Transverse colon (tissue), 4 donors: ENCODE results near the gene CPNE1.

Experiments used
- CTCF ChIP-seq, 5 experiments: fragments of 200-600 bp in 3 of 5; fragments of 450-650 bp in 2 of 5; sonication (generic) in 3 of 5; IDR thresholded peaks; 1 replicate in 2 of 5; 2 replicates in 3 of 5; pipeline ENCODE4 v1.5.1; 2016 to 2017; ENCODE audit warnings: antibody characterized with exemption in 5 of 5, inconsistent platforms in 3 of 5, mild to moderate bottlenecking in 2 of 5, moderate library complexity in 1 of 5
- POLR2AphosphoS5 ChIP-seq, 3 donors: sonication (generic); formaldehyde crosslinking; IDR thresholded peaks; one replicate each; pipeline ENCODE4 v1.6.1; 2016; ENCODE audit warnings: antibody characterized with exemption in 3 of 3

DNA sequence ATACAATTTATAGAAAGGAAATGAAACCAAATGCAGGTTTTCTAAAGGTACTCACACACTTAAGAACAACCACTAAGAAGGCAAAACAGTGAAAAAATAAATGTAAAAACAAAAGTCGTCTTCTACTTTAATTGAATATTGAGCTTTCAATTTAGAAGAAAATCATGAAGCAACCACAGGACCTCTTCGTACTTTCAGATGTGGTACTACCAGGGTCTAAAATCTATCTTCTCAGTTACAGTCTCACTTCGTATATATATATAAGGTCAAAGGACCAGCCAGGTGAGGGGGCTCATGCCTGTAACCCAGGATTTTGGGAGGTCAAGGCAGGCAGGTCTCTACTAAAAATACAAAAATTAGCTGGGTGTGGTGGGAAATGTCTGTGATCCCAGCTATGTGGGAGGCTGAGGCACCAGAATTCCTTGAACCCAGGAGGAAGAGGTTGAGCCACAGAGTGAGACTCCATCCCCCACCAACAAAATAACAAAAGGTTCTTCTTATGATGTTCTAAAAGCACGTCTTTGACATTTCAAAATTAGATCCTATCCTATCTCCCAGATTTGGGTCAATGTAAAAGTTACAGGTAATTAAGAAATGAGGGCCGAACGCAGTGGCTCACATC is 47.0 kb upstream of the CPNE1 start:
- TF ChIP-seq CTCF (IDR thresholded peaks at IDR 0.05) = no peak
- TF ChIP-seq POLR2AphosphoS5 (IDR thresholded peaks at IDR 0.05) = no peak
